SU-DHL-6 (cell line): ENCODE data around the gene AP5S1.
"Not testable (repeated sequence)": the region's sequence is repeated elsewhere in the genome, so short reads cannot be mapped to it uniquely, and the experiment has no call there.

Source experiments
- H2AFZ ChIP-seq: fragments of 200-600 bp; sonication (generic); 2 replicates; pipeline ENCODE4 v1.6.1; 2014; ENCODE audit warnings: low read depth, mild to moderate bottlenecking, moderate library complexity, mixed read lengths, antibody characterized with exemption, low read length; ENCODE audit not compliant: severe bottlenecking
- H3F3A ChIP-seq: fragments of 200-600 bp; shearing (Covaris generic); 2 replicates; pipeline ENCODE4 v1.6.0; 2016; ENCODE audit warnings: antibody characterized with exemption, mild to moderate bottlenecking; ENCODE audit not compliant: insufficient read depth
- H3K27ac ChIP-seq: fragments of 200-600 bp; sonication (generic); 2 replicates; pipeline ENCODE4 v1.5.1; 2016; ENCODE audit warnings: low read depth, mild to moderate bottlenecking, low read length, moderate library complexity, mixed read lengths
- H3K27me3 ChIP-seq: fragments of 200-600 bp; sonication (generic), shearing (Covaris generic); 2 replicates; pipeline ENCODE4 v1.6.0; 2014; ENCODE audit warnings: mild to moderate bottlenecking, low read length
- H3K36me3 ChIP-seq: fragments of 200-600 bp; sonication (generic); 2 replicates; pipeline ENCODE4 v1.6.1; 2014; ENCODE audit warnings: mild to moderate bottlenecking, low read length, mixed read lengths
- H3K4me2 ChIP-seq: fragments of 300-600, 200-600 bp; shearing (Covaris generic), sonication (generic); 2 replicates; pipeline ENCODE4 v1.6.0; 2014; ENCODE audit warnings: low read length, low read depth, mild to moderate bottlenecking; ENCODE audit not compliant: poor library complexity, severe bottlenecking
- H3K4me3 ChIP-seq: fragments of 200-600 bp; sonication (generic); 2 replicates; pipeline ENCODE4 v1.5.1; 2014; ENCODE audit warnings: antibody characterized with exemption, low read length, mild to moderate bottlenecking, mixed read lengths; ENCODE audit not compliant: insufficient read depth, poor library complexity, severe bottlenecking
- H3K79me2 ChIP-seq: fragments of 200-600 bp; sonication (generic); 2 replicates; pipeline ENCODE4 v1.6.1; 2014; ENCODE audit warnings: mild to moderate bottlenecking, low read length, moderate library complexity; ENCODE audit not compliant: insufficient read depth
- H3K9ac ChIP-seq: fragments of 200-600 bp; sonication (generic); 2 replicates; pipeline ENCODE4 v1.7.0; 2014; ENCODE audit warnings: mild to moderate bottlenecking, low read length
- H3K9me2 ChIP-seq: fragments of 200-600 bp; sonication (generic); replicated peaks from 2 replicates; pipeline ENCODE4 v1.6.1; 2014; ENCODE audit warnings: low read length; ENCODE audit not compliant: insufficient read depth
- H3K9me3 ChIP-seq: fragments of 200-600 bp; sonication (generic); 2 replicates; pipeline ENCODE4 v1.6.1; 2014; ENCODE audit warnings: low read length, mixed read lengths; ENCODE audit not compliant: insufficient read depth
- H4K20me1 ChIP-seq: fragments of 200-600 bp; sonication (generic); 2 replicates; pipeline ENCODE4 v1.6.1; 2014; ENCODE audit warnings: low read depth, mild to moderate bottlenecking, antibody characterized with exemption, low read length, moderate library complexity, mixed read lengths
- CTCF ChIP-seq: fragments of 200-600 bp; sonication (generic); IDR thresholded peaks from one replicate; pipeline ENCODE4 v1.5.1; 2017; ENCODE audit warnings: antibody characterized with exemption, mild to moderate bottlenecking, low read length, moderate library complexity; ENCODE audit not compliant: insufficient read depth, poor library complexity, severe bottlenecking
- EZH2phosphoT487 ChIP-seq: fragments of 200-600 bp; sonication (generic), shearing (Covaris generic); conservative IDR thresholded peaks from 2 replicates; pipeline ENCODE4 v1.6.1; 2018; ENCODE audit warnings: mild to moderate bottlenecking, antibody characterized with exemption, low read length, moderate library complexity, mixed read lengths

Gene AP5S1

DNA sequence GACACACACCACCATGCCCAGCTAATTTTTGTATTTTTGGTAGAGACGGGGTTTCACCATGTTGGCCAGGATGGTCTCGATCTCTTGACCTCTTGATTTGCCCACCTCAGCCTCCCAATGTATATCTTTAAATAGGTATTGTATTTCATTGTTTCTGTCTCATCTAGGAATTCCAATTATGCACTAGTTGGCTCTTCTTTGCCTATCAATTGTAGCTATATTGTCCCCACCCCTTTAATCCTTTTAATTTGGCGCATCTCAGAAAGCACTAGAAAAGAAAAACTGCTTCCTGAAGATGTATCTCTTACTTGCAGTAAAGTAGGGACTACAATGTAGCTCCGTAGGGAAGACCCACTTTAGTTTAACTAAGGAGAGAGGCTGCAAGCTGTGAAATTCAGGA is 15.8 kb downstream of the AP5S1 start:
- no peak overlapping the region for H3K27ac ChIP-seq
- no peaks in the 10 kb centered on the region for H3K9me2 ChIP-seq
- H3K36me3 ChIP-seq, result no peaks in the 10 kb centered on the region
- H3K4me2 ChIP-seq, result no peak overlapping the region
- no peak overlapping the region for H2AFZ ChIP-seq
- no peaks in the 10 kb centered on the region for H3K79me2 ChIP-seq
- H4K20me1 ChIP-seq, result no peaks in the 10 kb centered on the region
- TF ChIP-seq EZH2phosphoT487, result no peak
- no peak for TF ChIP-seq CTCF
- H3K4me3 ChIP-seq, result no peak overlapping the region
- H3K9ac ChIP-seq, result no peak overlapping the region
- H3K27me3 ChIP-seq, result no peaks in the 10 kb centered on the region
- no peaks in the 10 kb centered on the region for H3K9me3 ChIP-seq
- H3F3A ChIP-seq, result no peaks in the 10 kb centered on the region

GRCh38 chr20:3839328-3839727 is 19.0 kb downstream of the AP5S1 start:
- Histone ChIP-seq H3K79me2 (no peaks in the 10 kb centered on the region), H3K4me3 (no peak overlapping the region), H3K27ac (no peak overlapping the region), H3K27me3 (no peaks in the 10 kb centered on the region), H3K9me3 (no peaks in the 10 kb centered on the region), H4K20me1 (no peaks in the 10 kb centered on the region), H3K9me2 (no peaks in the 10 kb centered on the region), H3F3A (no peaks in the 10 kb centered on the region; the same call in 1 of the 2 replicates), H3K4me2 (no peak overlapping the region), H3K9ac (no peak overlapping the region), H2AFZ (no peak overlapping the region), H3K36me3 (no peaks in the 10 kb centered on the region)
- no peak for TF ChIP-seq EZH2phosphoT487
- TF ChIP-seq CTCF, result no peak

- not testable (repeated sequence) for H3K4me3 ChIP-seq, H3K9me3 ChIP-seq, H3K4me2 ChIP-seq, H3K36me3 ChIP-seq, H2AFZ ChIP-seq, H3K27me3 ChIP-seq, H3K9ac ChIP-seq, H3K9me2 ChIP-seq, H3K27ac ChIP-seq, H3K79me2 ChIP-seq, H4K20me1 ChIP-seq, H3F3A ChIP-seq
Measured at GRCh38 chr20:3840201-3840600, 19.9 kb downstream of the AP5S1 start.

- Histone ChIP-seq H3K9me3 (no peaks in the 10 kb centered on the region), H3K79me2 (peaks cover 7% of the 10 kb centered on the region), H3K9me2 (no peaks in the 10 kb centered on the region), H3K27ac (no peak overlapping the region), H3K36me3 (no peaks in the 10 kb centered on the region), H3K4me3 (no peak overlapping the region), H3K9ac (no peak overlapping the region), H3K27me3 (no peaks in the 10 kb centered on the region), H4K20me1 (no peaks in the 10 kb centered on the region), H3K4me2 (no peak overlapping the region), H2AFZ (no peak overlapping the region), H3F3A (peaks cover 5% of the 10 kb centered on the region; the same call in 1 of the 2 replicates)
- TF ChIP-seq EZH2phosphoT487 (no peak), CTCF (no peak)
Measured at GRCh38 chr20:3842348-3842930, 22.1 kb downstream of the AP5S1 start.
